NCI-H2107 treated with DMSO at 0.1 percent for 48 hours (cell line): Measurements from ENCODE around the gene OASL.
"Not testable (repeated sequence)": the region's sequence is repeated elsewhere in the genome, so short reads cannot be mapped to it uniquely, and the experiment has no call there.

Experiments
- DNase-seq: peaks from one replicate; lab custom pipeline; 2025; ENCODE audit not compliant: unreplicated experiment; lab: John Stamatoyannopoulos, UW

Gene OASL

GRCh38 chr12:121038861-121039668, at the start of gene OASL:
Gene OASL, minus strand, starts transcription at chr12:121039246. Its CDS starts 275 bp downstream, at chr12:121038971.
- DNase-seq, result no peak

GRCh38 chr12:121088195-121088585, 49.1 kb upstream of the OASL start:
- DNase-seq, result no peak

- DNase-seq, result no peak
Measured at GRCh38 chr12:121087467-121088194, 48.6 kb upstream of the OASL start.

DNA sequence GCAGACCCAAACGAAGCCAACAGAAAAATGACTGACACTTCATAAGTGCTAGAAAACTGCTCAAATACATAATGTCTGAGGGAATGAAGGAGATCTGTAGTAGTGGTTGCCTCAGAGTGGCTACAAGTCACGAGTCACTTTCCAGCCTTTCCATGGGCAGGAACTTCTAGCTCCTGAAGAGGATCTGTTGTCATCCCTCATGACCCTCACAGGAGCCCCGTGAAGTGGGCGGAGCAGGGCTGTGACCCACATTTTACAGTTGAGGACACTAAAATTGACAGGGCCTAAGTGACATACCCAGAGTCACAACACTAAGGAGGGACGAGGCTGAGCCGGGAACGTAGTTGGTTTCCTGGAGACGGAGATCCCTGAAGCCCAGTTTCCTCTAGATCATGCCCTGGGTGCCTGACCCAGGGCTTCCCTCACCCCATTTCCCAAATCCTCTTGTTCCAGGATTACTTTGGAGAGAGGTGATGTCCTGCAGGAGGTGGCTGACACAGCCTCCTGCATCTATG, 47.8 kb upstream of the OASL start:
- DNase-seq, result no peak

DNA sequence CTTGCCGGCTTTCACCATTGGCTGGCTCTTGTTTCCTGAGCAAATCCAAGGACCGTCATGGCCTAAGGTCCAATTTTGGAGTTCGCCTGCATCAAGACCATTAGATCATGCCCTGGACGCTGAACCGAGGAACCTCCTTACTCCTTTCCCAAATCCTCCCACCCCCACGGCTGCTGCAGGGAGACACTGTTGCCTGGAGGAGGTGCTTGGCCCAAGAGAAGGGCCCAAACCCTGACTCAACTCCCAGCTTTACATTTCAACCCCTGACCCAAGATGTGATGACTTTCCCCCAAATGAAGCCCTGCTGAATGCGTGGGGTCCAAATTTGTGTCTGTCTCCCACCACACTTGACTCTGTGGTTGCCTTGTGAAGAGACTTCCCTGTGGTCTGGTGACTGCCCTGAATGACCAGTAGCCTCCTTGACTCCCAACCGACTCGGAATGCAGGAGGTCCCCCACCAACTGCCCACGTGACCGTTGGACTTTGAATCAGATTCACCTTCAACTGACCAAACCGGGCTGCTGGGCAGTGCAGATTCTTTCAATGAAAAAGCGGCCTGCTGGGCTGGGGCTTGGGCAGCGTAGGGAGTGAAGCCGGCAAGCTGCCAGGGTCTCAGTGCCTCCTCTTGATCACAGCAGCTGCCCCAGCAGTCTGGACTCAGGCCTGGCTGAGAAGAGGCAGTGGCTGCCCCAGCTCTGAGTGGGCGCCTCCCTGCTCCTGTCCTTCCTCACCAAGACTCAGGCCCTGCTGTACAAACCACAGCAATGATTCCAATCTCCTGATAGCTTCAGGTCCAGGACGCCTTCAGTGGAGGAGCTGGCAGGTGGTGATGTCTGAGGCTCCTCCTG, 46.7 kb upstream of the OASL start:
- no peak for DNase-seq

- DNase-seq, result no peak
Measured at GRCh38 chr12:121085069-121085468, 46.0 kb upstream of the OASL start.

DNA sequence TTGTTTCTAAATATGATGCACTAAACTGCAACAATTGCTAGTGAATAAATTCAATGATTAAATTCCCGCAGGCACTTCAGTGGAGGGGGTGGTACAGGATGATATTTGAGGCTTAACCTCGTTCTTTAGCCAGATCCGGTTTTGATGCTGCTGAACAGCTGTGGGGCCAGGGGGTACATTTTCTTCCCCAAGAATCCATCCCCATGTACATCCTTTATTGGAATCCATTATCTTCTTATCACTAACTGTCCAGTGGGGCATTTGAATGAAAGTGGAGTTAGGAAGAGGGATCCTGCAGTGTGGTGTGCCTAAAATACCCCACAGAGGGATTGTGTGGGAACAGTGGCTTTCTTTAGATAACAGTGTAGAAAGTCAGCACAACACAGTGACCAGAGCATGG, 45.2 kb upstream of the OASL start:
- no peak for DNase-seq

DNA sequence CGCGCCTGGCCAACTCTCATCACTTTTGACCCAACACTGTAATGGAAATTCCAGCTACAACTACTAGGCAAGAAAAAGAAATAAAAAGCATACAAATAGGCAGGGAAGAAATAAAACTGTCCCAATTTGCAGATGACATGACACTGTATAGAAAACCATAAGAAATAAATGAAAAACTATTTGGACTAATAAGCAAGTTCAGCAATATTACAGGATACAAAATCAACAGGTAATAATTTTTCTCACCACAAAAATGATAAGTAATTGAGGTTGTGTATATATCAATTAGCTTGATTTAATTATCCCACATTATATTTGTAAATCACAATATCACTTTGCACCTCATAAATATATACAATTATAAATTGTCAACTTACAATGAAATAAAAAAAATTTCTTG, 41.9 kb upstream of the OASL start:
- no peak for DNase-seq

DNA sequence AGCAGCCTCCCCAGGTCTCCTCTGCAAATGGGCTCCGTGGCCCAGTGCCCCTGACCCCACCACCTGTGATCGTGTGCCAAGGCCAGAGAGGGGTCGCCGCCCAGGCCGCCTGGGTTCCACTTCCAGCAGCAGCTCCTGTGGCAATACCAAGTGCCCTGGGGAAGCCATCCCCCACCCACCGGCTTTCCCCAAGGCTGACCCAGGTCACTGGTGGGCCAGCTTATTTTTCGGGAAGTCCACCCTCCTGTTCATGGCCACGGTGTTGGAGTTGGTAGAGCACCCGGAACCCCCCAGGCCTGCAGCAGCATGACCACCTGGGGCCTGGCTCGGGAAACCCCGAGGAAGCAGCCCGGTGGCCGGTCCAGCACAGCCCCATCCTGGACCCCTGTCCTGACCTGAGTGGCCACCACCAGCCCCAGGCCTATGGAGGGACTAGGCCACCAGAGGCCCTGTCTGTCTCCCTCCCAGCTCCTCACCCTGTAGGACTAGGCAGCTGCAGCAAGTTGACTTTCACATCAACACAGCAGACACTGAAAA, 40.8 kb upstream of the OASL start:
- no peak for DNase-seq

DNA sequence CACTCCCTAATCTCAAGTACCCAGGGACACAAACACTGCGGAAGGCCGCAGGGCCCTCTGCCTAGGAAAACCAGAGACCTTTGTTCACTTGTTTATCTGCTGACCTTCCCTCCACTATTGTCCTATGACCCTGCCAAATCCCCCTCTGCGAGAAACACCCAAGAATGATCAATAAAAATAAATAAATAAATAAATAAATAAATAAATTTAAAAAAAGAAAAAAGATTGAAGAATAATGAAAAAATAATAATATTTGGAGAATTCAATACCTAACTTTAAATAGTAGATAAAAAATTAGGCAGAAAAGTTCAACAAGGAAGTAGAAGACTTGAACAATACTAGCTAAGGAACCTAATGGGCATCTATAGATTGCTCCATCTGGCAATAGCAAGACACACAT, 38.4 kb upstream of the OASL start:
- DNase-seq, result not testable (repeated sequence)

GRCh38 chr12:121075911-121076310, 36.9 kb upstream of the OASL start:
- DNase-seq, result not testable (repeated sequence)

- DNase-seq, result no peak
Measured at GRCh38 chr12:121072147-121072546, 33.1 kb upstream of the OASL start.

DNA sequence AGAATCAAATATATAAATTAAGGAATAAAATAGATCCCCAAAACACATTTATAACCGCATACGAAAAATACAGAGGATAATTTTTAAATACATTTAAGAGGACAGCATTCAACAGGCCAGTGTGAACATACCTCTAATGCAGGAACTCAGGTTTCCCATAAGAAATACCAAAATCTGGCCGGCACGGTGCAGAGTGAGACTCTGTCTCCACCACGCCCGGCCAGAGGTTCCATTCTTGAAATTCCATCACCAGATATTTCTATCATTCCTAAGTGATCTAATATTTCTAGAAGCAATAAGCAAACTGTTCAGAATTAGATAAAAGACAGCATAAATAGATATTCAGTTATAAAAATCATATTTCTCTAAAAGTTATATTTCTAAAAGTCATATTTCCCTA, 30.2 kb upstream of the OASL start:
- no peak for DNase-seq

DNA sequence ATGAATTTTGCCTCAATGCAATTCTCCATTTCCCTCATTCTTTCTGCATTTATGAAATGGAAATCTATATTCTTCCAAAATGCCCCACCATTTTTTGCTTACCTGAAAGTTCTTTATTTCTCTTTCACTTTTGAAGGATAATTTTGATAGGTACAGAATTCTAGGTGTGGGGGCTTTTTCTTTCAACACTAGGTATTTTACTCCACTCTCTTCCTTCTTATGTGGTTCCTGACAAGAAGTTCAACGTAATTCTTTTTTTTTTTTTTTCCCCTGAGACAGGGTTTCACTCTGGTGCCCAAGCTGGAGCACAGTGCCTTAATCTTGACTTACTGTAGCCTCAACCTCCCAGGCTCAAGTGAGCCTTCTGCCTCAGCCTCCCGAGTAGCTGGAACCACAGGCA, 26.3 kb upstream of the OASL start:
- no peak for DNase-seq

- DNase-seq, result not testable (repeated sequence)
Measured at GRCh38 chr12:121064586-121064985, 25.5 kb upstream of the OASL start.

DNA sequence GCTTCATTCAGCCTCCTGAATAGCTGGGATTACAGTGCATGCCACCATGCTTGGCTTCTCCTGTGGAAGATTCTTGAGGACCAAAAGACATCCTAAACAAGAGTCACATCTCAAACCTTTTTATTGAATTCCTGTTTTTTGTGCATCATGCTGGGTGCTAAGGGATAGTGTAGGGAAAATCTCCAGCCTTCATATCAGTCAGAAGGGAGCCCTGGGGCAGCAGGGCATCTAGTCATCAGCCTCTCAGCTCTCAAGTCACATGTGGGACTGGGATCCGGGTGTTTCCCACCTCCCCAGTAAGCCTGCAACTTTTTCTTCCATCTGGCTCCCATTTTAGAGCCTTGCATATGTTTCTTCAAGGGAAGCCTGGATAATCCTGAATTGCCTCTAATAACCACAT, 25.1 kb upstream of the OASL start:
- DNase-seq, result no peak

DNA sequence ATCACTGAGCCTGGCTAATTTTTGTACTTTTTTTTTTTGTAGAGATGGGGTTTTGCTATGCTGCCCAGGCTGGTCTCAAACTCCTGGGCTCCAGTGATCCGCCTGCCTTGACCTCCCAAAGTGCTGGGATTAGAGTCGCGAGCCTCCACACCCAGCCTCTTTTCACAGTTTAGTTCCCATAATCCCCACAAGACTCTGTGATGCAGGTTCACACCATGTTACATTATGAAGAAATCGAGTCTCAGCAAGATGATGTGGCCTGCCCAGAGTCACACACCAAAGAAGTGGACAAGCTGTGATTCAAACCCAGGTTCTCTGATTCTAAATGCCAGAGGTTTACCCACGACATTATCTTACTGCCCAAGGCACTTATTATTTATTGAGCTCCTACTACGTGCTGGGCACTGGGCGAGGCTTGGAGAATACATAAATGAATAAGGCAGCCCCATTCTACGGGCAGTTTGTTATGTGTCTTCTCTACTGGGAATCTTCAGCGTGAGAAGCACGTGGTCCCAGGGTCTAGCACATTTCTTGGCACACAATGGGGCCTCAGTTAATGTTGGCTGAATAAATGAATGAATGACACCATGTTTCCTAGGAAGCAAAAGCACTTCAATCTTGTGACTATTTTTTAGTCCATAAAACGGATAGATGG, 23.5 kb upstream of the OASL start:
- DNase-seq, result no peak

DNA sequence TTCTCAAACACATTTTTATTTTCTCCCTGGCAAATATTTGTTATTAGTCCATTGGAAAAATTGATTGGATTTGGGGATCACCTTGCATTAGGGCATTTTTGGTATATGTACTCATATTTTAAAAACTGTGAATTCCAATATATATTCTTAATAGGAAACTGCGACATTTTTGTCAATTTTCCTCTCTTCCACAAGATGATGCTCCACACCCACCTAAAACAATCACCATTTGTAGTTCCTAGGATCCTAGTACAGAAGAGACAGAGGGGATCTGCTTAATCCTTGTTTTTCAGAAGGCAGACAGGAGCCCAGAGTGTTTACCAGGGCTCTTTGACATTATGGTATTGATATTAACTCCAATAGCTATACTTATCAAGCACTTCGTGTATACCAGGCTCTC, 22.8 kb upstream of the OASL start:
- DNase-seq, result no peak

- DNase-seq, result peak; percentile 56
Measured at GRCh38 chr12:121060149-121061001, 21.3 kb upstream of the OASL start.
